IMR-90 (cell line): Measurements from ENCODE around the gene SPRY1. TPM values are rescaled to one million over a fixed set of nuclear protein-coding genes. Genes with fewer than 3 reads are reported as not detected.

Experiments used
- ATAC-seq: fragments of 200-7000 bp; cut with Tn5 transposase; 2 replicates; pipeline ENCODE4 v1.9.1; 2020; ENCODE audit warnings: low read depth, mild to moderate bottlenecking, moderate library complexity
- BruUV-seq: library from RNA; stranded (reverse); fragments of 400-500 nt; replicated peaks from 2 replicates; lab custom pipeline; 2021; lab: Mats Ljungman, UMichigan
- CTCF ChIA-PET: fragments of 300-600 bp; formaldehyde crosslinking; extraction: SDS; loops from one replicate; lab custom pipeline; 2021; ENCODE audit warnings: antibody characterized with exemption; lab: Yijun Ruan, JAX
- POLR2A ChIA-PET: fragments of 300-600 bp; sonication (Branson Sonifier 250); formaldehyde crosslinking; loops from one replicate; lab custom pipeline; 2022; ENCODE audit warnings: antibody characterized with exemption; ENCODE audit not compliant: unreplicated experiment; lab: Charles Lee
- DNase-seq: peaks from one replicate; pipeline ENCODE4 v3.0.0; 2013
- H2AFZ ChIP-seq: replicated peaks from 2 replicates; pipeline ENCODE3; 2013; ENCODE audit warnings: low read length, mild to moderate bottlenecking; ENCODE audit not compliant: poor library complexity
- H2AK5ac ChIP-seq: 2 replicates; pipeline ENCODE4 v1.6.1; 2013; ENCODE audit warnings: low read depth, low read length, inconsistent platforms
- H2AK9ac ChIP-seq: replicated peaks from 2 replicates; pipeline ENCODE3; 2013; ENCODE audit warnings: mild to moderate bottlenecking, low read depth, low read length, moderate library complexity; ENCODE audit not compliant: poor library complexity
- H2BK120ac ChIP-seq: 2 replicates; pipeline ENCODE4 v1.6.1; 2013; ENCODE audit warnings: low read depth, low read length, inconsistent platforms
- H2BK15ac ChIP-seq: 3 replicates; pipeline ENCODE4 v1.6.1; 2013; ENCODE audit warnings: low read depth, low read length, inconsistent platforms
- H2BK20ac ChIP-seq: 2 replicates; pipeline ENCODE4 v1.6.1; 2013; ENCODE audit warnings: low read depth, mild to moderate bottlenecking, inconsistent platforms, low read length, moderate library complexity
- H2BK5ac ChIP-seq: 2 replicates; pipeline ENCODE4 v1.6.1; 2013; ENCODE audit warnings: mild to moderate bottlenecking, low read depth, low read length, inconsistent platforms; ENCODE audit not compliant: poor library complexity, severe bottlenecking
- H3K14ac ChIP-seq: replicated peaks from 2 replicates; pipeline ENCODE4 v1.6.1; 2013; ENCODE audit warnings: low read depth, low read length, inconsistent platforms
- H3K18ac ChIP-seq: 2 replicates; pipeline ENCODE4 v1.6.1; 2013; ENCODE audit warnings: low read depth, low read length, control low read depth
- H3K23ac ChIP-seq: 2 replicates; pipeline ENCODE4 v1.6.1; 2013; ENCODE audit warnings: low read depth, low read length, inconsistent platforms
- H3K27ac ChIP-seq: 2 replicates; pipeline ENCODE4 v1.5.1; 2013; ENCODE audit warnings: mild to moderate bottlenecking, control low read depth, low read length; ENCODE audit not compliant: insufficient read depth
- H3K27me3 ChIP-seq: 2 replicates; pipeline ENCODE4 v1.6.1; 2013; ENCODE audit warnings: low read length; ENCODE audit not compliant: control insufficient read depth, insufficient read depth
- H3K36me3 ChIP-seq: 2 replicates; pipeline ENCODE4 v1.6.1; 2013; ENCODE audit warnings: low read length, mixed read lengths; ENCODE audit not compliant: control insufficient read depth, insufficient read depth
- H3K4ac ChIP-seq: 2 replicates; pipeline ENCODE4 v1.6.1; 2013; ENCODE audit warnings: low read depth, low read length, inconsistent platforms
- H3K4me1 ChIP-seq: 2 replicates; pipeline ENCODE4 v1.6.1; 2013; ENCODE audit warnings: low read length, mixed read lengths; ENCODE audit not compliant: control insufficient read depth, insufficient read depth
- H3K4me2 ChIP-seq: 2 replicates; pipeline ENCODE4 v1.6.1; 2013; ENCODE audit warnings: low read depth, mild to moderate bottlenecking, control low read depth, low read length, moderate library complexity
- H3K4me3 ChIP-seq: 2 replicates; pipeline ENCODE4 v1.5.1; 2013; ENCODE audit warnings: low read depth, mild to moderate bottlenecking, control low read depth, low read length, moderate library complexity; ENCODE audit not compliant: insufficient read depth
- H3K56ac ChIP-seq: 2 replicates; pipeline ENCODE4 v1.6.1; 2013; ENCODE audit warnings: low read length, inconsistent platforms; ENCODE audit not compliant: insufficient read depth; ENCODE audit errors: extremely low read depth
- H3K79me1 ChIP-seq, 2 experiments: 2 replicates each; pipeline ENCODE4 v1.6.1; 2013; ENCODE audit warnings: low read length in 2 of 2, inconsistent platforms in 1 of 2, low read depth in 1 of 2
- H3K9ac ChIP-seq: 2 replicates; pipeline ENCODE4 v1.6.1; 2013; ENCODE audit warnings: low read depth, low read length, control low read depth
- H3K9me1 ChIP-seq: 2 replicates; pipeline ENCODE4 v1.6.1; 2013; ENCODE audit warnings: low read length, inconsistent platforms; ENCODE audit not compliant: insufficient read depth
- H3K9me3 ChIP-seq: 2 replicates; pipeline ENCODE4 v1.6.1; 2013; ENCODE audit warnings: low read length; ENCODE audit not compliant: control insufficient read depth, insufficient read depth
- H4K20me1 ChIP-seq: 2 replicates; pipeline ENCODE4 v1.6.1; 2013; ENCODE audit warnings: low read length, inconsistent platforms; ENCODE audit not compliant: insufficient read depth
- H4K5ac ChIP-seq: 2 replicates; pipeline ENCODE4 v1.6.1; 2013; ENCODE audit warnings: mild to moderate bottlenecking, low read depth, low read length, control low read depth
- H4K8ac ChIP-seq, 2 experiments: 2 replicates each; pipeline ENCODE4 v1.6.1; 2013; ENCODE audit warnings: low read depth in 2 of 2, low read length in 2 of 2, control low read depth in 1 of 2, inconsistent platforms in 1 of 2
- H4K91ac ChIP-seq: 2 replicates; pipeline ENCODE4 v1.6.1; 2013; ENCODE audit warnings: low read depth, low read length, inconsistent platforms; ENCODE audit not compliant: insufficient read depth
- BHLHE40 ChIP-seq: fragments of 150-350 bp; IDR thresholded peaks from 2 replicates; pipeline ENCODE4 v1.6.1; 2016; ENCODE audit warnings: mild to moderate bottlenecking, low read depth, low read length
- CEBPB ChIP-seq: IDR thresholded peaks from 2 replicates; pipeline ENCODE4 v1.6.1; 2012; ENCODE audit warnings: low read depth, low read length, improper control_type of control experiment
- CHD1 ChIP-seq: IDR thresholded peaks from 2 replicates; pipeline ENCODE4 v1.6.1; 2012; ENCODE audit warnings: low read depth, low read length, improper control_type of control experiment
- FOS ChIP-seq: fragments of 150-350 bp; IDR thresholded peaks from 2 replicates; pipeline ENCODE4 v1.6.1; 2016; ENCODE audit warnings: low read depth, low read length
- MAFK ChIP-seq: IDR thresholded peaks from 2 replicates; pipeline ENCODE4 v1.6.1; 2012; ENCODE audit warnings: low read depth, low read length, improper control_type of control experiment
- MAZ ChIP-seq: IDR thresholded peaks from 2 replicates; pipeline ENCODE4 v1.6.1; 2012; ENCODE audit warnings: low read depth, mild to moderate bottlenecking, low read length, improper control_type of control experiment, moderate library complexity, borderline replicate concordance
- MXI1 ChIP-seq: IDR thresholded peaks from 2 replicates; pipeline ENCODE4 v1.6.1; 2012; ENCODE audit warnings: low read depth, mild to moderate bottlenecking, low read length, moderate library complexity, borderline replicate concordance
- NFE2L2 ChIP-seq: fragments of 150-350 bp; IDR thresholded peaks from 2 replicates; pipeline ENCODE4 v1.6.1; 2016; ENCODE audit warnings: low read depth, mild to moderate bottlenecking, low read length
- POLR2A ChIP-seq: IDR thresholded peaks from 2 replicates; pipeline ENCODE4 v1.6.1; 2012; ENCODE audit warnings: mild to moderate bottlenecking, low read depth, low read length
- RAD21 ChIP-seq: IDR thresholded peaks from 2 replicates; pipeline ENCODE4 v1.6.1; 2012; ENCODE audit warnings: low read length, improper control_type of control experiment
- RCOR1 ChIP-seq: IDR thresholded peaks from 2 replicates; pipeline ENCODE4 v1.6.1; 2012; ENCODE audit warnings: mild to moderate bottlenecking, low read length, improper control_type of control experiment; ENCODE audit not compliant: insufficient replicate concordance
- RFX5 ChIP-seq: IDR thresholded peaks from 2 replicates; pipeline ENCODE4 v1.8.0; 2012; ENCODE audit warnings: low read depth, mild to moderate bottlenecking, low read length, moderate library complexity
- SMC3 ChIP-seq: fragments of 150-350 bp; IDR thresholded peaks from 2 replicates; pipeline ENCODE4 v1.6.1; 2016; ENCODE audit warnings: low read depth, mild to moderate bottlenecking, antibody characterized with exemption, low read length, moderate library complexity
- WGBS, 2 experiments: methylation state at CpG; one replicate each; pipeline versions ENCODE4 v1.1.5 to v1.1.7; 2013; ENCODE audit warnings: missing lambda C conversion rate in 2 of 2; ENCODE audit not compliant: insufficient read length in 1 of 2; ENCODE audit errors: extremely low coverage in 2 of 2; 5-methylcytosine and 5-hydroxymethylcytosine counted together
- dilution Hi-C: fragments of 300-500 bp; cut with HindIII; formaldehyde crosslinking; loops from one replicate; pipeline ENCODE4 v1.14.3; 2018; ENCODE audit warnings: low sequenced_read_pairs; ENCODE audit not compliant: unreplicated experiment
- in situ Hi-C: fragments of 300-500 bp; cut with MboI; formaldehyde crosslinking; loops from 3 replicates; pipeline ENCODE4 v1.14.3; 2019; ENCODE audit warnings: low sequenced_read_pairs, inconsistent platforms, mixed read lengths
- intact Hi-C: fragments of 100-400 bp; cut with micrococcal nuclease; formaldehyde crosslinking; loops from 2 replicates; pipeline ENCODE4 v1.10.0; 2022
- polyA plus RNA-seq, 3 experiments: library from polyadenylated mRNA; depleted of rRNA; stranded (reverse); fragments of >200 nt; gene quantifications; 2 replicates each; pipeline ENCODE4 v1.2.3, GENCODE V29; 2012; ENCODE audit warnings: low replicate concordance in 1 of 3
- total RNA-seq: library from RNA; depleted of rRNA; stranded (reverse); fragments of >200 nt; gene quantifications from 2 replicates; pipeline ENCODE4 v1.2.3, GENCODE V29; 2012
- TF ChIP-seq, protein P1 (sequence below): conservative IDR thresholded peaks from 2 replicates; pipeline ENCODE4 v1.5.1; 2012; ENCODE audit warnings: mild to moderate bottlenecking, low read depth, low read length, improper control_type of control experiment
- TF ChIP-seq, protein P2 (sequence below): fragments of 150-350 bp; IDR thresholded peaks from 2 replicates; pipeline ENCODE4 v1.6.1; 2017; ENCODE audit warnings: mild to moderate bottlenecking, antibody characterized with exemption, low read length, low read depth
- TF ChIP-seq, protein P3 (sequence below): fragments of 150-350 bp; IDR thresholded peaks from 2 replicates; pipeline ENCODE4 v1.6.1; 2016; ENCODE audit warnings: low read depth, mild to moderate bottlenecking, low read length, moderate library complexity, borderline replicate concordance

SPRY1 gene
- total and polyA plus RNA-seq, 2 of the 4 experiments (the other 2 are of a cell fraction), result 1.4 to 2.2 TPM

DNA sequence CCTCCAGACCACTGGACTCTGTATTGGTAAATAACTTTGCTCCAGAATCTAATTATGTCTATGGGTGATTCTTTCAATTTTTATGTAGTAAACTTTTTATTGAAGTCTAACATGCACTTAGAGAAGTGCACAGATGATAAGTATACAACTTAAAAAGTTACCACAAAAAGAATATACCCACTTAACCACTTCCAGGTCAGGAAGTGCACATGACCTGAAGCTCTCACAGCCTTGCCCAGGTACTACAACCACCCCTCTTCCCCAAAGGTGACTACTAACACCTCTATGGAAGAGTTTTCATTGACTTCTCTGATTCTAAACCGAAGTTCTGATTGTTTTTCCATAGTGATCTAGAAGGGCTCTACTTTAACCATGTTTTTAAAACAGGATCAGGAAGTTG lies 43.6 kb upstream of the SPRY1 start:
- H4K8ac ChIP-seq, result no peak overlapping the region
- H3K18ac ChIP-seq, result peak overlapping the region; percentile 68; the same call in 1 of the 2 replicates
- H4K91ac ChIP-seq, result no peak overlapping the region
- H2BK20ac ChIP-seq, result peak overlapping the region; percentile 38; the same call in 1 of the 2 replicates
- no peak overlapping the region for H2AK9ac ChIP-seq
- H4K20me1 ChIP-seq, result no peaks in the 10 kb centered on the region
- H3K4me1 ChIP-seq, result peaks cover 3% of the 10 kb centered on the region
- no peak overlapping the region for H3K4me3 ChIP-seq
- POLR2A ChIA-PET, result no interaction called here
- CTCF ChIA-PET, result no interaction called here
- H3K27ac ChIP-seq, result no peak overlapping the region
- H3K56ac ChIP-seq, result no peak overlapping the region
- H3K4ac ChIP-seq, result no peak overlapping the region
- H3K27me3 ChIP-seq, result no peaks in the 10 kb centered on the region
- ATAC-seq (no peak), DNase-seq (no peak)
- no peak for TF ChIP-seq POLR2A
- no peak for TF ChIP-seq FOS
- TF ChIP-seq RCOR1, result no peak
- TF ChIP-seq, protein P1, sequence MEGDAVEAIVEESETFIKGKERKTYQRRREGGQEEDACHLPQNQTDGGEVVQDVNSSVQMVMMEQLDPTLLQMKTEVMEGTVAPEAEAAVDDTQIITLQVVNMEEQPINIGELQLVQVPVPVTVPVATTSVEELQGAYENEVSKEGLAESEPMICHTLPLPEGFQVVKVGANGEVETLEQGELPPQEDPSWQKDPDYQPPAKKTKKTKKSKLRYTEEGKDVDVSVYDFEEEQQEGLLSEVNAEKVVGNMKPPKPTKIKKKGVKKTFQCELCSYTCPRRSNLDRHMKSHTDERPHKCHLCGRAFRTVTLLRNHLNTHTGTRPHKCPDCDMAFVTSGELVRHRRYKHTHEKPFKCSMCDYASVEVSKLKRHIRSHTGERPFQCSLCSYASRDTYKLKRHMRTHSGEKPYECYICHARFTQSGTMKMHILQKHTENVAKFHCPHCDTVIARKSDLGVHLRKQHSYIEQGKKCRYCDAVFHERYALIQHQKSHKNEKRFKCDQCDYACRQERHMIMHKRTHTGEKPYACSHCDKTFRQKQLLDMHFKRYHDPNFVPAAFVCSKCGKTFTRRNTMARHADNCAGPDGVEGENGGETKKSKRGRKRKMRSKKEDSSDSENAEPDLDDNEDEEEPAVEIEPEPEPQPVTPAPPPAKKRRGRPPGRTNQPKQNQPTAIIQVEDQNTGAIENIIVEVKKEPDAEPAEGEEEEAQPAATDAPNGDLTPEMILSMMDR, result no peak
- no peak for TF ChIP-seq MAFK
- TF ChIP-seq RFX5, result no peak
- no peak for TF ChIP-seq BHLHE40
- no peak for TF ChIP-seq NFE2L2
- TF ChIP-seq CHD1, result no peak
- TF ChIP-seq MXI1, result no peak
- TF ChIP-seq, protein P2, sequence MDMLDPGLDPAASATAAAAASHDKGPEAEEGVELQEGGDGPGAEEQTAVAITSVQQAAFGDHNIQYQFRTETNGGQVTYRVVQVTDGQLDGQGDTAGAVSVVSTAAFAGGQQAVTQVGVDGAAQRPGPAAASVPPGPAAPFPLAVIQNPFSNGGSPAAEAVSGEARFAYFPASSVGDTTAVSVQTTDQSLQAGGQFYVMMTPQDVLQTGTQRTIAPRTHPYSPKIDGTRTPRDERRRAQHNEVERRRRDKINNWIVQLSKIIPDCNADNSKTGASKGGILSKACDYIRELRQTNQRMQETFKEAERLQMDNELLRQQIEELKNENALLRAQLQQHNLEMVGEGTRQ, result no peak
- no peak for TF ChIP-seq MAZ
- TF ChIP-seq, protein P3, sequence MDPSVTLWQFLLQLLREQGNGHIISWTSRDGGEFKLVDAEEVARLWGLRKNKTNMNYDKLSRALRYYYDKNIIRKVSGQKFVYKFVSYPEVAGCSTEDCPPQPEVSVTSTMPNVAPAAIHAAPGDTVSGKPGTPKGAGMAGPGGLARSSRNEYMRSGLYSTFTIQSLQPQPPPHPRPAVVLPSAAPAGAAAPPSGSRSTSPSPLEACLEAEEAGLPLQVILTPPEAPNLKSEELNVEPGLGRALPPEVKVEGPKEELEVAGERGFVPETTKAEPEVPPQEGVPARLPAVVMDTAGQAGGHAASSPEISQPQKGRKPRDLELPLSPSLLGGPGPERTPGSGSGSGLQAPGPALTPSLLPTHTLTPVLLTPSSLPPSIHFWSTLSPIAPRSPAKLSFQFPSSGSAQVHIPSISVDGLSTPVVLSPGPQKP, result no peak
- TF ChIP-seq CEBPB, result no peak
- no peak for TF ChIP-seq RAD21
- no peak for TF ChIP-seq SMC3
- no peak overlapping the region for H3K14ac ChIP-seq
- H3K23ac ChIP-seq, result no peak overlapping the region
- no peaks in the 10 kb centered on the region for H3K79me1 ChIP-seq
- H2BK15ac ChIP-seq, result no peak overlapping the region
- dilution Hi-C loops, result no loop called here
- H4K5ac ChIP-seq, result peak overlapping the region; percentile 59; the same call in 1 of the 2 replicates
- H3K36me3 ChIP-seq, result no peaks in the 10 kb centered on the region
- H3K9me1 ChIP-seq, result 0 out of 2 replicates have a peak, but pooled peaks cover 3% of the 10 kb centered on the region
- in situ Hi-C loops, result no loop called here
- intact Hi-C loops, result loop anchor here (2.0 kb wide), 1 partner anchor 66 kb away; no protein-coding TSS in a partner anchor
- H2BK5ac ChIP-seq, result no peak overlapping the region
- no peak overlapping the region for H3K9ac ChIP-seq
- no TSS peak for BruUV-seq
- H2AFZ ChIP-seq, result no peak overlapping the region
- no peak overlapping the region for H2AK5ac ChIP-seq
- H3K9me3 ChIP-seq, result no peaks in the 10 kb centered on the region
- H2BK120ac ChIP-seq, result no peak overlapping the region
- no CpG with 5 or more reads among the region's 1 CpG for WGBS, 2 experiments
- H3K4me2 ChIP-seq, result no peak overlapping the region; the same call in 1 of the 2 replicates
